ENCODE results near the gene TMEM30B. TPM values are rescaled to one million over a fixed set of nuclear protein-coding genes. Genes with fewer than 3 reads are reported as not detected.

TMEM30B gene
- total RNA-seq, 2 donors from 2014 or later = 2.0 to 3.7 TPM

DNA sequence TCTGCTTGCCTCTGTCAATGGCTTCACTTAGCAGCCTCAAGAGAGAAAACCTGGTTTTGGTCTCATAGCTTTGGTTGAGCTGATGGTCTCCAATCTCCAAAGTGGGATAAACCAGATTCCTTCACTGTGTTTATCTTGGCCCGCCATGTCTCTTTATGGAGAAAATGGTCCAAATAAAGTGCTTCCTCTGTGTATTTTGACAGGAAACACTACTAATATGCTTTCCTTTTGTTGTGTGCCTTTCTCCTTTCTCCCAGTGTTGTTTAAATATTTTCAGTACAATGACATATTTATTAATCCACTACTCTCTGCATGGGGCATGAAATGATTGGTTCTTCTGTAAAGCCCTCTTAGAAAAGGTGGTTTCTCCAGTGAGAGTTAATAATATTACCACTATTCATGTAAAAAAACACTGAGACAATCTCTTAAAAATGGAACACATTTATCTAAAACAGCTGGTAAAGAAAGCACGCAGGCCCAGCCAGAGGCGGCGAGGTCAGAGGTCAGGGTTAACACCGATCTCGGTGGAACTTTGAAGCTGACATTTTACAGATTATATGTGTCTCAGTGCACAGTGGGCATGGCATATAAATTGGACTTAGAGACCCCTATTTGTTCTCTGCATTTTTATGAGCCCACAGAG, 24.2 kb downstream of the TMEM30B start:
- H3K4me3 ChIP-seq = no peak overlapping the region
- no peaks in the 10 kb centered on the region for H3K9me3 ChIP-seq
- TF ChIP-seq, protein P1, sequence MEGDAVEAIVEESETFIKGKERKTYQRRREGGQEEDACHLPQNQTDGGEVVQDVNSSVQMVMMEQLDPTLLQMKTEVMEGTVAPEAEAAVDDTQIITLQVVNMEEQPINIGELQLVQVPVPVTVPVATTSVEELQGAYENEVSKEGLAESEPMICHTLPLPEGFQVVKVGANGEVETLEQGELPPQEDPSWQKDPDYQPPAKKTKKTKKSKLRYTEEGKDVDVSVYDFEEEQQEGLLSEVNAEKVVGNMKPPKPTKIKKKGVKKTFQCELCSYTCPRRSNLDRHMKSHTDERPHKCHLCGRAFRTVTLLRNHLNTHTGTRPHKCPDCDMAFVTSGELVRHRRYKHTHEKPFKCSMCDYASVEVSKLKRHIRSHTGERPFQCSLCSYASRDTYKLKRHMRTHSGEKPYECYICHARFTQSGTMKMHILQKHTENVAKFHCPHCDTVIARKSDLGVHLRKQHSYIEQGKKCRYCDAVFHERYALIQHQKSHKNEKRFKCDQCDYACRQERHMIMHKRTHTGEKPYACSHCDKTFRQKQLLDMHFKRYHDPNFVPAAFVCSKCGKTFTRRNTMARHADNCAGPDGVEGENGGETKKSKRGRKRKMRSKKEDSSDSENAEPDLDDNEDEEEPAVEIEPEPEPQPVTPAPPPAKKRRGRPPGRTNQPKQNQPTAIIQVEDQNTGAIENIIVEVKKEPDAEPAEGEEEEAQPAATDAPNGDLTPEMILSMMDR (IDR thresholded peaks at IDR 0.05) = no peak
- no peaks in the 10 kb centered on the region for H3K4me1 ChIP-seq
- H3K36me3 ChIP-seq = no peaks in the 10 kb centered on the region
- H3K27ac ChIP-seq = no peak overlapping the region
- no peaks in the 10 kb centered on the region for H3K27me3 ChIP-seq
- DNase-seq (ENCODE audit: low spot score) = no peak

DNA sequence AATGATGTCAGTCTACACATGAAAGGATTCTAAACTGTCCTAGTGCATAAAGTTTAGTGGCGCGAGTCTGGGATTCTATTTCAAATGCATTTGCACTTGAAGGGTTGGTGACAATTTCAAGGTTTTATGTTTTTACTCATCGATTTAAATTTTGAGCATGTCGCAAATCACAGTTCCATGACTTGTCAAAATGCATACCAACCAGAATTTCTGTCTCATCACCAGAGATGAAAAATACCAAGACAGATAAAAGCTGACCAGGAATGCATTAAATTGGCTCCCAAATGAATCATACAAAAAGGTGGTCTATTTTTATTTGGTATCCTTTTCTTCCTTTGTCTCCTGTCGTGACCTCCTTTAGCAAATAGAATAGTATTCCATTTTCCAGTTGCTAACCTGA, 25.2 kb downstream of the TMEM30B start:
- no peak overlapping the region for H3K27ac ChIP-seq
- no peaks in the 10 kb centered on the region for H3K9me3 ChIP-seq
- no peak overlapping the region for H3K4me3 ChIP-seq
- H3K27me3 ChIP-seq = no peaks in the 10 kb centered on the region
- TF ChIP-seq, protein P1 (IDR thresholded peaks at IDR 0.05) = no peak
- H3K36me3 ChIP-seq = no peaks in the 10 kb centered on the region
- DNase-seq (ENCODE audit: low spot score) = no peak
- H3K4me1 ChIP-seq = no peaks in the 10 kb centered on the region

DNA sequence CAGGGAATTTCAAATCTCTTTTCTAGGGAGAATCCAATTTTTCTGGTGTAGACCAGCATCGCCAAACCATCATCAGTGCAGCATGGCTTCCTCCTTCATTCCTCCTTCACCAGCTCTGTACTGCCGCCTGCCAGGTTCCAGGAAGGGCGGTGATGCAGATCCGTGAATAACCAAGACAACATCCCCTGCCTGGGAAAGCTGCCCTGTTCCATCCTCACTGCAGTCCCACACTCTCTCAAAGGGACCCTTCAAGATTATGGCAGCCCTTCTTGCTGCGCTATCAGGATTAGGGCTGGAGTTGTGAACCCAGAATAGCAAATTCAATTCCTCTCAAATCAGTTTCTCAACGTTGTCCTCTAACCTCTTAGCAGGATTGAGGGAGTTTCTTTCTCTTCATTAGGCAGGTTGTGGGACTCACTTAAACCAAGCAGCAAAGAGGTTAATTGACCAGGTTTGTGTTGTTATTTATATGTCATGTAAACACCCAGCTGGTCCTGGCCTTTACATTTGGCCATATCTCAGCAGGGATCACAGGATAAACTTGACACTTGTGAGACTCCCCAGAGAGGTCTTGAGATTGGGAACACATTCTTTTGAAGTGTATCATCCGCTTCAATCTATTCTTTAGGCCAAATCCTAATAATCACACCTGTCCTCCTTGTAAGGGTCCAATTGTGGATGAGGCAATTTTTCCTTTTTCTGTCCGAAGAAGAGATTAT, 26.2 kb downstream of the TMEM30B start:
- H3K36me3 ChIP-seq = no peaks in the 10 kb centered on the region
- no peak overlapping the region for H3K4me3 ChIP-seq
- H3K4me1 ChIP-seq = no peaks in the 10 kb centered on the region
- H3K27me3 ChIP-seq = no peaks in the 10 kb centered on the region
- H3K27ac ChIP-seq = no peak overlapping the region
- no peaks in the 10 kb centered on the region for H3K9me3 ChIP-seq
- TF ChIP-seq, protein P1 (IDR thresholded peaks at IDR 0.05) = no peak
- no peak for DNase-seq (ENCODE audit: low spot score)

DNA sequence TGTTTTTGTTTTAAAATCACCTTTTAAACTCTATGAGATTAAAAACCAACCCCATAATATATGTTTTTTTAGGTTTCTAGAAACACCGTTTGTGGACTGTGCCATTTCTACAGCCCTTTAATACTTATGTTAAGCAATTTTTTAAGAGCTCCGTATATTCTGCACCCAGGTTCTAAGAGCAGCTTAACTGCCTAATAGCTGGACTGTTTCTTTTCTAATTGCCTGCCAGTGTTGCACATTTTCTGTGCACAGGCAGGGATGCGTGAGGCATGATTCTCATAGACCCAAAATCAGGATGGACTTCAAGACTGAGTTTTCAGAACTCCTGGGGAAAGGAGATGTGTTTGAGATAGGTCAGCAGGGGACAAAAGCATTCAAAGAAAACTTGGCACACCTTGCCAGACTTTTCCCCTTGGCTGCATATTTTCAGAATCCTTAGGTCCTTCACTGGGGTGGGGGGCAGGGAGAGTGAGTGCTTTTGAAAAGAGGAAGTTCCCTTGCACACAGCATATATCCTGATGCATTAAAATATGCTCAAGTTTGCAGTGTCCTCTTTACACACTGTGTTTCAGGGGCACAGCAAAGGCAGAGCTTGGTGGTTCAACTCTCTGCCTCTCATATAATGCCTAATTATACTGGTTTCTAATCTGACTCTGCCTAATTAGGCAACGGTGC, 27.9 kb downstream of the TMEM30B start:
- Histone ChIP-seq H3K4me1 (no peaks in the 10 kb centered on the region), H3K9me3 (no peaks in the 10 kb centered on the region), H3K27me3 (no peaks in the 10 kb centered on the region), H3K36me3 (no peaks in the 10 kb centered on the region), H3K4me3 (no peak overlapping the region), H3K27ac (no peak overlapping the region)
- TF ChIP-seq, protein P1 (IDR thresholded peaks at IDR 0.05) = peak in 1 of 2 donors; percentile 12
- no peak for DNase-seq (ENCODE audit: low spot score)

DNA sequence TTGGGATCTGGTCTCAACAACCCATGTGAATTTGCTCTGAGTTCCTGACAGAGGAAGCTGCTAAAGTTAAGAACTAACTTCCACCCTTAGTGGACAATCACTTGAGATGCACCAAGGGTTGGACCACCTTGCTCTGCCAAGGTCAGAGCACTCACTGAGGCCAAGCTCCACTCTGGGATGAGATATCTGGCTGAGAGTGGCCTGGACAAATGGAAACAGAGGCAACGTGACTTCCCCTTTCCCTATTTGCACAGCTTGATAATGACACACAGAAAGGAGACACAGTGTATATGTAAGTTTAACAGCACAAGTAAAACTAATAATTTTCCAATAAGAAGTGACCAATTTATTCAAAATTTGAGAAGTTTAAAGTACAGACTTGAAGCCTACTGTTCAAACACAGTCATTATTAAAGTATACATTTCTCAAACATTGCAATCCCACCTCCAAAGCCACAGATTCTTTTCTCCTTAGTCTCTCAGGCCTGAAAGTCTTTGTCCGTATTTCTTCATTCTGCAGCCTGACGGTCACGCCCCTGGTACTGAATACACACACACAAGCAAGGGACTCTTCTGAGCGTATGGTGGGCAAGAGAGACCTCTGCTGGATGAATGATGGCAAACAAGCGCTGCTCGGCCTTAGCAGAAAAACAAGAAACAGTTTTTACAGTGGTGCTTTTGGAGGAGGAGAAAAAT, 28.6 kb downstream of the TMEM30B start:
- Histone ChIP-seq H3K4me1 (no peaks in the 10 kb centered on the region), H3K36me3 (no peaks in the 10 kb centered on the region), H3K27me3 (no peaks in the 10 kb centered on the region), H3K4me3 (no peak overlapping the region), H3K27ac (no peak overlapping the region), H3K9me3 (no peaks in the 10 kb centered on the region)
- TF ChIP-seq, protein P1 (IDR thresholded peaks at IDR 0.05) = peak; percentile 67 to 91
- peak; percentile 78 for DNase-seq (ENCODE audit: low spot score)
